Superior temporal gyrus (tissue), 1 donor: Measurements from ENCODE around the gene TMEM50A.
"Not testable (repeated sequence)": the region's sequence is repeated elsewhere in the genome, so short reads cannot be mapped to it uniquely, and the experiment has no call there.

ENCODE experiments used
- DNase-seq: peaks from one replicate; pipeline ENCODE4 v3.0.0-alpha.2; 2016; ENCODE audit errors: extremely low spot score

TMEM50A gene

DNA sequence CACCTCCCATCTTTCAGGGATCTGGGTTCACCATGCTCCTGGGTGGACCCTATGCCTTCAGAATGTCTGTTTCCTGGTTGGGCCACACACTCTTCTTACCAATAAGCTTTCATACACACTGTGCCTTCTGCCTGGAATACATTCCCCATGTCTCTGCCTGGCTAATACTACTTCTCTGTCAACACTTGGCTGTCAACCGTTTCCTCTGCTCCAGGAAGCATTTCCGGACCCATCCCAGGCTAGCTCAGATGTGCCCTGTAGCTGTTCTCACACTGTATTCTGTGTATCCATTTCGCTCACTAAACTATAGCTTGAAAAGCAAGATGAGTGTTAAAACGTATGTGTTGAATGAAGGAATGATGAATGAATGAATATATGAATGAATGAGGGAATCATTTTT, 49.0 kb downstream of the TMEM50A start:
- DNase-seq, result not testable (repeated sequence)

DNA sequence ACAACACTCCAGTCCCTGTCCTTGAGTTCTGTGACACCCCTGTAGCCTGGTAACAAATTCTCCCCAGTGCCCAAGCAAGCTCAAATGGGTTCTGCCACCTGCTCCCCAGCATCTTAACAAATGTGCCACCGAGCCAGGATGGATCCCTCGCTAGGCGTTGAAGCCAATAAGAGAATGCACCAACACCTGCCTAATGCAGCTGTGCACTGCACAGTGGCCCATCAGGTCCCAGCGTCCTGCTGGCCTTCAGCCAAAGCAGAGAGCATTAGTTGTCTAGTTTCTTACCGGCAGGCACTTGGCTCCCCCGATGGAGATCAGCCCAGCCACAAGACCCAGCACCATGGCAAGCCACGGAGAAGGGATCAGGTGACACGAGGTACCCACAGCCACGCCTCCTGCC, 50.6 kb downstream of the TMEM50A start:
- not testable (repeated sequence) for DNase-seq

DNA sequence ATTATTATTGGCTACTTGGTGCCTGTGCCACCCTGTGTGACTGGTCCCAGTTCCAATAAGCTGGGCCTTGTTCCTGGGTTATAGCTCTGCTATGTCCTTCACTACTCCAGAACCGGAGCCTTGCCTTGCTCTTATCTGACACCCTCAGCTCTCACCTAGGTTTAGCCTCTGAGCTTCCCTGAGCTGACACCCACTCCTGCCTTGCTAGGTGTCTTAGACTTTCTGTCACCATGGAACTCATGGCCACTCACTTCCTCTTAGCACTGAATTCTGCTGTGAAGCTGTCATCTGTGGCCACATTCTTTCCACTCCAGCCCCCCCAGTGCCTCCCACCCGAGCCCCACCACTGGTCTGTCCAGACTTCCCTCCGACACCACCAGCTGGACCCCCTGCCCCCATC, 51.6 kb downstream of the TMEM50A start:
- not testable (repeated sequence) for DNase-seq

- DNase-seq, result no peak
Measured at GRCh38 chr1:25392841-25393240, 54.7 kb downstream of the TMEM50A start.

GRCh38 chr1:25397549-25397948, 59.4 kb downstream of the TMEM50A start:
- DNase-seq, result not testable (repeated sequence)

GRCh38 chr1:25398079-25398478, 59.9 kb downstream of the TMEM50A start:
- DNase-seq, result not testable (repeated sequence)

DNA sequence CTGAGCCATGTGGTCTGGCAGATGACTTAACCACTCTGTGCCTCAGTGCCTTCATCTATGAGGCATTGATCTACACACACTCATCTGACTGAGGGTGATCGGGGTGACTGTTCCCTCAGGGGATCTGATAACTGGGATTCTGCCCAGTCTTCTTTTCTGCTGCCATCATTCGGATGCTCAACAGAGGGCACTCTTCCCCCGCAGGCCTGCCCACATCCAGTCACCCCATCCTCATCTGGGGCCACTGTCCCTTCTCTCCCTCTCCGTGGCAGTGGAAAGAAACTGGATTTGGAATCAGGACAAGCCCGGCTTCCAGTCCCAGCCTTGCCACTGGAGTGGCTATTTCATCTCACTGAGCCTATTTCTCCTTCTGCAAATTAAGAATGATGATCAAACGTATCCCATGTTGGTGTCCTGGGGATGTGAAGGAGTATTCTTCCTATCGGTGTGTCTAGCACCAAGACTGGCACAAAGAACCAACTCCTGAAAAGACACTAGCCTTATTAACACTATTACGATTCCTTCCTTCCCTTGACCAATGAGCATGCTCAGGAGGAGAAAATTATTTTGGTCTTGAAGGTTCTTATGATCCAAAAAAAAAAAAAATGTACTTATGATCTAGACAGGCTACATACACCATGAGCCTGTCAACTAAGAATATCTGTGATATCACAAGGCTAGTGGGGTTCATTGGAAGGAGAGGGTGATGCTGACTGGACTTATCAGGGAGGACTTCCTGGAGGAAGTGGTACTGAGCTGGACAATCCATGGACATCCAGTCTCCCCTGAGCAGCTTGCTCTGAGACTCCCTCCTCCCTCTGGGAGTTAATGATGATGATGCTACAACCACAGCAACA, 65.0 kb downstream of the TMEM50A start:
- DNase-seq, result not testable (repeated sequence)

DNA sequence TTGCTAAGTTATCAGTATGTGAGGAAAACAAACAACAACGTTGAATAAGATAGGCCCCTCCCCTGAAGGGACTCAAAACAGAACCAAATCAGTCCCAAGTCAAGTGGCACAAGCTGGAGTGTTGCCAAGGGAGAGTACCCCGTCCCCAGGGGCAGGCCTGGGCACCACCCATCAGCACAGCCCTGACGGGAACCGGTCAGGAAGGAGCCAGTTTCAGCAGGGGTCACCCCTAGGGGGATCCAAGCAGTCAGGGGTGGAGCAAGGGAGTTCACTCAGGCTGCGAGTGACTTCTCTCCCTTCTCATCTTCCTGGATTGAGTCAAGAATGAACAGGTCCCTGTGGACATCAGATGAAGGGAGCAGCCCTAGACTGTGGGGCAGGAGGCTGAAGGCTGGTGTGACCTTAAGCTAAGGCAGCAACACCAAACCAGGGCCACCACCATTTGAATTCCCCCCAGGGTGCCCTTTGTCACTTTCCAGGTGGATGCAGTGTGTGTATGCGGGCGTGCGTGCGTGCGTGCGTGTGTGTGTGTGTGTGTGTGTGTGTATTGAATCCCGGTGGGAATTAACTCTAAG, 67.7 kb downstream of the TMEM50A start:
- DNase-seq, result not testable (repeated sequence)

- not testable (repeated sequence) for DNase-seq
Measured at GRCh38 chr1:25409641-25410427, 71.7 kb downstream of the TMEM50A start.
